ENCODE measurements around the gene XYLT2. TPM values are rescaled to one million over a fixed set of nuclear protein-coding genes. Genes with fewer than 3 reads are reported as not detected.

The XYLT2 gene
- total RNA-seq, 1 donor from 2014 or later, result 33.3 TPM

DNA sequence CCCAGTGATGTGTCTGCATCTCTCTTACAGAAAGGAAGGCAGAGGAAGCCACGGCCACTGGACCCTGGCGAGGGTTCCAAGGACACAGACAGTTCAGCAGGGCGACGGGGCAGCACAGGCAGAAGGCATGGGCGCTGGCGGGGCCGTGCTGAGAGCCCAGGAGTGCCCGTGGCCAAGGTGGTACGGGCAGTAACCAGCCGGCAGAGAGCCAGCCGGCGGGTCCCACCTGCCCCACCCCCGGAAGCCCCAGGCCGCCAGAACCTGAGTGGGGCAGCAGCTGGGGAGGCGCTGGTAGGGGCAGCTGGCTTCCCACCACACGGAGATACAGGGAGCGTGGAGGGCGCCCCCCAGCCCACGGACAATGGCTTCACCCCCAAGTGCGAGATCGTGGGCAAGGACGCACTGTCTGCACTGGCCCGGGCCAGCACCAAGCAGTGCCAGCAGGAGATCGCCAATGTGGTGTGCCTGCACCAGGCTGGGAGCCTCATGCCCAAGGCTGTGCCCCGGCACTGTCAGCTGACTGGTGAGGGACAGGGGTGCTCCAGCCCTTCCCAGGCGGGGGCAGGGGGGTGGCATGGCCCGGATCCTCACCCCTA lies 7.8 kb downstream of the XYLT2 start:
- TF ChIP-seq, protein P1, sequence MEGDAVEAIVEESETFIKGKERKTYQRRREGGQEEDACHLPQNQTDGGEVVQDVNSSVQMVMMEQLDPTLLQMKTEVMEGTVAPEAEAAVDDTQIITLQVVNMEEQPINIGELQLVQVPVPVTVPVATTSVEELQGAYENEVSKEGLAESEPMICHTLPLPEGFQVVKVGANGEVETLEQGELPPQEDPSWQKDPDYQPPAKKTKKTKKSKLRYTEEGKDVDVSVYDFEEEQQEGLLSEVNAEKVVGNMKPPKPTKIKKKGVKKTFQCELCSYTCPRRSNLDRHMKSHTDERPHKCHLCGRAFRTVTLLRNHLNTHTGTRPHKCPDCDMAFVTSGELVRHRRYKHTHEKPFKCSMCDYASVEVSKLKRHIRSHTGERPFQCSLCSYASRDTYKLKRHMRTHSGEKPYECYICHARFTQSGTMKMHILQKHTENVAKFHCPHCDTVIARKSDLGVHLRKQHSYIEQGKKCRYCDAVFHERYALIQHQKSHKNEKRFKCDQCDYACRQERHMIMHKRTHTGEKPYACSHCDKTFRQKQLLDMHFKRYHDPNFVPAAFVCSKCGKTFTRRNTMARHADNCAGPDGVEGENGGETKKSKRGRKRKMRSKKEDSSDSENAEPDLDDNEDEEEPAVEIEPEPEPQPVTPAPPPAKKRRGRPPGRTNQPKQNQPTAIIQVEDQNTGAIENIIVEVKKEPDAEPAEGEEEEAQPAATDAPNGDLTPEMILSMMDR (IDR thresholded peaks at IDR 0.05; ENCODE audit: unreplicated experiment), result no peak

DNA sequence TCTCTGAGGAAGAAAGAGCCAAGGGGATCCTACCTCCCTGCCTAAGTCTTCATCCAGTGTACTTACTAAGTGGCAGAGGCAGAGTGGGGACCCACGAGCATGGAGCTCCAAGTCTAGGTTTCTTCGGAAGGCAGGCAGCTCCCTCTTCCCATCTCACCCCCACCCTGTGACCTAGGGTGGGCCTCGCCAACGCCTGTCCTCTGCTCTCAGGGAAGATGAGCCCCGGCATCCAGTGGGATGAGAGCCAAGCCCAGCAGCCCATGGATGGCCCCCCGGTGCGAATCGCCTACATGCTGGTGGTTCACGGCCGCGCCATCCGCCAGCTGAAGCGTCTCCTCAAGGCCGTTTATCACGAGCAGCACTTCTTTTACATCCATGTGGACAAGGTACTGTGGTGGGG lies 8.3 kb downstream of the XYLT2 start:
- H3K36me3 Mint-ChIP-seq, result peaks cover 12% of the 10 kb centered on the region
- TF ChIP-seq, protein P1 (IDR thresholded peaks at IDR 0.05; ENCODE audit: unreplicated experiment), result no peak
- H3K27ac Mint-ChIP-seq, result no peak overlapping the region

More for the DNA sequence above, 7.8 kb downstream of the XYLT2 start:
- H3K36me3 Mint-ChIP-seq, result peaks cover 10% of the 10 kb centered on the region
- no peak overlapping the region for H3K4me3 Mint-ChIP-seq
- H3K27ac Mint-ChIP-seq, result no peak overlapping the region
- no peaks in the 10 kb centered on the region for H3K27me3 Mint-ChIP-seq (ENCODE audit: low read depth)
- H3K4me1 Mint-ChIP-seq, result peaks cover 2% of the 10 kb centered on the region
- H3K9me3 Mint-ChIP-seq, result no peaks in the 10 kb centered on the region
- no peak for DNase-seq (ENCODE audit: low spot score in 2 of 2, unreplicated experiment in 2 of 2)

DNA sequence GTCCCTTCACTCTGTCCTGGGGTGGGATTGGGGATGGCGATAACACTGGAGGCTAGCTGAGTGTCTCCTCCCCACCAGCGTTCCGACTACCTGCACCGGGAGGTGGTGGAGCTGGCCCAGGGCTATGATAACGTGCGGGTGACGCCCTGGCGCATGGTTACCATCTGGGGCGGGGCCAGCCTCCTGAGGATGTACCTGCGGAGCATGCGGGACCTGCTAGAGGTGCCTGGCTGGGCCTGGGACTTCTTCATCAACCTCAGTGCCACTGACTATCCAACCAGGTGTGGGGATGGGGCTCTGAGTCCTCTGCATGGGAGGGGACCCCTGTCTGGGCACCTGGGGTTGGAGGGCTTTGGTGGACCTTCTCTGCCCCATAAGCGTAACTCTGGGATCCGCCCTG lies 8.8 kb downstream of the XYLT2 start:
- Mint-ChIP-seq H3K36me3 (peaks cover 12% of the 10 kb centered on the region), H3K4me3 (no peak overlapping the region), H3K27me3 (ENCODE audit: low read depth) (no peaks in the 10 kb centered on the region), H3K27ac (no peak overlapping the region), H3K9me3 (no peaks in the 10 kb centered on the region), H3K4me1 (no peaks in the 10 kb centered on the region)
- TF ChIP-seq, protein P1 (IDR thresholded peaks at IDR 0.05; ENCODE audit: unreplicated experiment), result no peak
- no peak for DNase-seq (ENCODE audit: low spot score in 2 of 2, unreplicated experiment in 2 of 2)

More for the DNA sequence above, 8.3 kb downstream of the XYLT2 start:
- Mint-ChIP-seq H3K4me3 (no peak overlapping the region), H3K4me1 (no peaks in the 10 kb centered on the region), H3K9me3 (no peaks in the 10 kb centered on the region), H3K27me3 (ENCODE audit: low read depth) (no peaks in the 10 kb centered on the region)
- DNase-seq (ENCODE audit: low spot score in 2 of 2, unreplicated experiment in 2 of 2), result no peak

DNA sequence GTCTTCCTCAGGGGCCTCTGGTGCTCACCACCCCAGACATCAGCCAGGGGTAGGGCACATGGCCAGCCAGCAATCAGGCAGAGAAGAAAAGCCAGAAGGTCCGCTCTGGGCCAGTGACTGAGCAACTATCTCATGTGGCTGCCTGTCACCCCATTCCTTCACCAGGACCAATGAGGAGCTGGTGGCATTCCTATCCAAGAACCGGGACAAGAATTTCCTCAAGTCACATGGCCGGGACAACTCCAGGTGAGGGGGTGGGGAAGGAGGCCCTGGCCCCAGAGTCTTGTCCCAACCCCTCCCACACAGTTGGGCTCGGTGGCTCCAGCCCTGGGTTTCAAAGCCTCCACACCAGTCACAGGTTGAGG lies 9.4 kb downstream of the XYLT2 start:
- no peak overlapping the region for H3K4me3 Mint-ChIP-seq

DNA sequence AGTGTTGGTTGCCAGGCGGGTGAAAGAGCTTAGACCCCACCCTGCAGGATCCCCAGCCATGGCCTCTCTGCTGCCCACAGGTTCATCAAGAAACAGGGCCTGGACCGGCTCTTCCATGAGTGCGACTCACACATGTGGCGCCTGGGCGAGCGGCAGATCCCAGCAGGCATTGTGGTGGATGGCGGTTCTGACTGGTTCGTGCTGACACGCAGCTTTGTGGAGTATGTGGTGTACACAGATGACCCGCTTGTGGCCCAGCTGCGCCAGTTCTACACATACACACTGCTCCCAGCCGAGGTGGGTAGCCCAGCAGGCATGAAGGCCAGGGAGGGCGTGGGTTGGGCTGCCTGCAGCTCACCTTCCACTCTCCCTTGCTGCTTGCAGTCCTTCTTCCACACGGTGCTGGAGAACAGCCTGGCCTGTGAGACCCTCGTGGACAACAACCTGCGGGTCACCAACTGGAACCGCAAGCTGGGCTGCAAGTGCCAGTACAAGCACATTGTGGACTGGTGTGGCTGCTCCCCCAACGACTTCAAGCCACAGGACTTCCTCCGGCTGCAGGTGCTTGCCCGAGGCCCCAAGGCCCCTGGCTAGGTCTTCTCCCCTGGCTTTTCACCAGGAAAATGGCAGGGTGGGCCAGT lies 9.9 kb downstream of the XYLT2 start:
- no peaks in the 10 kb centered on the region for H3K9me3 Mint-ChIP-seq
- H3K27ac Mint-ChIP-seq, result no peak overlapping the region
- no peak for DNase-seq (ENCODE audit: low spot score in 2 of 2, unreplicated experiment in 2 of 2)
- peaks cover 12% of the 10 kb centered on the region for H3K36me3 Mint-ChIP-seq
- no peaks in the 10 kb centered on the region for H3K27me3 Mint-ChIP-seq (ENCODE audit: low read depth)
- H3K4me3 Mint-ChIP-seq, result no peak overlapping the region
- TF ChIP-seq, protein P1 (IDR thresholded peaks at IDR 0.05; ENCODE audit: unreplicated experiment), result no peak
- H3K4me1 Mint-ChIP-seq, result no peaks in the 10 kb centered on the region

More for the DNA sequence above, 9.4 kb downstream of the XYLT2 start:
- Mint-ChIP-seq H3K27me3 (ENCODE audit: low read depth) (no peaks in the 10 kb centered on the region), H3K36me3 (peaks cover 12% of the 10 kb centered on the region), H3K4me1 (no peaks in the 10 kb centered on the region), H3K9me3 (no peaks in the 10 kb centered on the region), H3K27ac (no peak overlapping the region)
- TF ChIP-seq, protein P1 (IDR thresholded peaks at IDR 0.05; ENCODE audit: unreplicated experiment), result no peak
- no peak for DNase-seq (ENCODE audit: low spot score in 2 of 2, unreplicated experiment in 2 of 2)

All from mesothelial cell of epicardium (in vitro differentiated cells).